ENCODE data around the gene SLC2A13.
A peak's percentile ranks its signal among the peaks of the same experiment; 100 is the strongest.

SLC2A13 gene

GRCh38 chr12:39920647-39921046 lies 185.2 kb downstream of the SLC2A13 start:
- TF ChIP-seq, protein P1, sequence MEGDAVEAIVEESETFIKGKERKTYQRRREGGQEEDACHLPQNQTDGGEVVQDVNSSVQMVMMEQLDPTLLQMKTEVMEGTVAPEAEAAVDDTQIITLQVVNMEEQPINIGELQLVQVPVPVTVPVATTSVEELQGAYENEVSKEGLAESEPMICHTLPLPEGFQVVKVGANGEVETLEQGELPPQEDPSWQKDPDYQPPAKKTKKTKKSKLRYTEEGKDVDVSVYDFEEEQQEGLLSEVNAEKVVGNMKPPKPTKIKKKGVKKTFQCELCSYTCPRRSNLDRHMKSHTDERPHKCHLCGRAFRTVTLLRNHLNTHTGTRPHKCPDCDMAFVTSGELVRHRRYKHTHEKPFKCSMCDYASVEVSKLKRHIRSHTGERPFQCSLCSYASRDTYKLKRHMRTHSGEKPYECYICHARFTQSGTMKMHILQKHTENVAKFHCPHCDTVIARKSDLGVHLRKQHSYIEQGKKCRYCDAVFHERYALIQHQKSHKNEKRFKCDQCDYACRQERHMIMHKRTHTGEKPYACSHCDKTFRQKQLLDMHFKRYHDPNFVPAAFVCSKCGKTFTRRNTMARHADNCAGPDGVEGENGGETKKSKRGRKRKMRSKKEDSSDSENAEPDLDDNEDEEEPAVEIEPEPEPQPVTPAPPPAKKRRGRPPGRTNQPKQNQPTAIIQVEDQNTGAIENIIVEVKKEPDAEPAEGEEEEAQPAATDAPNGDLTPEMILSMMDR (IDR thresholded peaks at IDR 0.05; ENCODE audit: poor library complexity, severe bottlenecking): no peak
- Histone ChIP-seq H3K4me1 (ENCODE audit: insufficient read depth, poor library complexity, severe bottlenecking) (no peaks in the 10 kb centered on the region), H3K27ac (ENCODE audit: poor library complexity, severe bottlenecking) (no peak overlapping the region), H3K9me3 (ENCODE audit: severe bottlenecking) (no peaks in the 10 kb centered on the region), H3K4me3 (ENCODE audit: severe bottlenecking) (no peak overlapping the region), H3K36me3 (ENCODE audit: low read depth) (no peaks in the 10 kb centered on the region), H3K27me3 (ENCODE audit: insufficient read depth, poor library complexity, severe bottlenecking) (no peaks in the 10 kb centered on the region)
- DNase-seq (ENCODE audit: low spot score) (no peak), ATAC-seq (ENCODE audit: low read depth) (no peak)

DNA sequence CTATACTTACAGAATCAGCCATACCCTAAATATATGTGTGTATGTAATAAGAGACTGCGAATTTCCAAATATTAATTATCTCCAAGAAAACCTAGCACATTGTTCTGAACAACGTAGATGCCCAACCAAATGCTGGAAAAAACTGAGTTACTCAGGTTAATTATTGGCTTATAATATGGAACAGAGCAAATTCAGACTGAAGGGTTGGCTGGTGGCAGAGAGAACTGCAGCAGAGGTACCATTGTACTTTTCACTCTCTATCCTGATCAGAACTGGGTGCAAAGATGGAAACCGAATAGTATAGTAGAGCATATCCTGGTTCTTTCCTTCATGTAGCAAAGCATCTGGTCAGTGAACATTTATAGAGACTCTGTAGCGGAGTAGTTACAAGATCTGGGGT lies 185.7 kb downstream of the SLC2A13 start:
- TF ChIP-seq, protein P1 (IDR thresholded peaks at IDR 0.05; ENCODE audit: poor library complexity, severe bottlenecking): no peak
- no peak for DNase-seq (ENCODE audit: low spot score)

GRCh38 chr12:39919790-39920189 lies 186.1 kb downstream of the SLC2A13 start:
- Histone ChIP-seq H3K27ac (ENCODE audit: poor library complexity, severe bottlenecking) (no peak overlapping the region), H3K9me3 (ENCODE audit: severe bottlenecking) (no peaks in the 10 kb centered on the region), H3K27me3 (ENCODE audit: insufficient read depth, poor library complexity, severe bottlenecking) (no peaks in the 10 kb centered on the region), H3K4me1 (ENCODE audit: insufficient read depth, poor library complexity, severe bottlenecking) (no peaks in the 10 kb centered on the region), H3K36me3 (ENCODE audit: low read depth) (no peaks in the 10 kb centered on the region), H3K4me3 (ENCODE audit: severe bottlenecking) (no peak overlapping the region)
- no peak for ATAC-seq (ENCODE audit: low read depth)
- DNase-seq (ENCODE audit: low spot score): no peak
- TF ChIP-seq, protein P1 (IDR thresholded peaks at IDR 0.05; ENCODE audit: poor library complexity, severe bottlenecking): no peak

More for the DNA sequence above, 185.7 kb downstream of the SLC2A13 start:
- H3K4me1 ChIP-seq (ENCODE audit: insufficient read depth, poor library complexity, severe bottlenecking): no peaks in the 10 kb centered on the region
- H3K27me3 ChIP-seq (ENCODE audit: insufficient read depth, poor library complexity, severe bottlenecking): no peaks in the 10 kb centered on the region
- H3K36me3 ChIP-seq (ENCODE audit: low read depth): no peaks in the 10 kb centered on the region
- no peak for ATAC-seq (ENCODE audit: low read depth)
- H3K27ac ChIP-seq (ENCODE audit: poor library complexity, severe bottlenecking): no peak overlapping the region
- H3K9me3 ChIP-seq (ENCODE audit: severe bottlenecking): no peaks in the 10 kb centered on the region
- H3K4me3 ChIP-seq (ENCODE audit: severe bottlenecking): no peak overlapping the region

DNA sequence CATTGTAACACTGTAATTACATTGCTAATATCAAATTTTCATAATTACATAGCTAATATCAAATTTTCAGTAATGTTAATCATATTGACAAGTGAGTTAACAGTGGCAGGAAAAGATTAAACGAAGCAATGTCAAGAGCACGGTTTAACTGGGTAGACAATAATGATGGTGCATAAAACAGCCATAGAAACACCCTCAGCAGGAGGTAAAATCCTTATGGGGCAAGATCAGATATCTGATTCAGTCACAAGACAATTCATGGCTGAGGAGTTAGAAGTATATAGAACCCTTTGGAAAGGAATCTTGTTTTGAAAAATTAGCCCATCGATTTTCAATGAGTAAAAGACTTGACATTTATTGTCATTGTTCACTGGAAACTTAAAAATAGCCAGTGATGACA lies 190.6 kb downstream of the SLC2A13 start:
- Histone ChIP-seq H3K27ac (ENCODE audit: poor library complexity, severe bottlenecking) (no peak overlapping the region), H3K4me1 (ENCODE audit: insufficient read depth, poor library complexity, severe bottlenecking) (no peaks in the 10 kb centered on the region), H3K4me3 (ENCODE audit: severe bottlenecking) (no peak overlapping the region), H3K9me3 (ENCODE audit: severe bottlenecking) (no peaks in the 10 kb centered on the region), H3K27me3 (ENCODE audit: insufficient read depth, poor library complexity, severe bottlenecking) (no peaks in the 10 kb centered on the region), H3K36me3 (ENCODE audit: low read depth) (no peaks in the 10 kb centered on the region)
- DNase-seq (ENCODE audit: low spot score) (no peak), ATAC-seq (ENCODE audit: low read depth) (no peak)
- TF ChIP-seq, protein P1 (IDR thresholded peaks at IDR 0.05; ENCODE audit: poor library complexity, severe bottlenecking): no peak

- ATAC-seq (ENCODE audit: low read depth): 0 out of 3 replicates have a peak, but pooled peaks have one; percentile 23
- Histone ChIP-seq H3K36me3 (ENCODE audit: low read depth) (no peaks in the 10 kb centered on the region), H3K9me3 (ENCODE audit: severe bottlenecking) (no peaks in the 10 kb centered on the region), H3K4me3 (ENCODE audit: severe bottlenecking) (no peak overlapping the region), H3K4me1 (ENCODE audit: insufficient read depth, poor library complexity, severe bottlenecking) (no peaks in the 10 kb centered on the region), H3K27ac (ENCODE audit: poor library complexity, severe bottlenecking) (no peak overlapping the region), H3K27me3 (ENCODE audit: insufficient read depth, poor library complexity, severe bottlenecking) (no peaks in the 10 kb centered on the region)
- DNase-seq (ENCODE audit: low spot score): no peak
- TF ChIP-seq, protein P1 (IDR thresholded peaks at IDR 0.05; ENCODE audit: poor library complexity, severe bottlenecking): no peak
Measured at GRCh38 chr12:39912211-39912980, 193.5 kb downstream of the SLC2A13 start.
